Neuronal stem cell (in vitro differentiated cells): ENCODE measurements around the gene NAV2.

ENCODE experiments used
- DNase-seq: peaks from one replicate; pipeline ENCODE4 v3.0.0-alpha.2; 2013; ENCODE audit warnings: low spot score
- H2AFZ ChIP-seq: one replicate; pipeline ENCODE4 v1.6.1; 2013; ENCODE audit warnings: mild to moderate bottlenecking, low read length, inconsistent platforms
- H2AK5ac ChIP-seq: 2 replicates; pipeline ENCODE4 v1.6.1; 2013; ENCODE audit warnings: low read depth, mild to moderate bottlenecking, inconsistent platforms, low read length, moderate library complexity, mixed read lengths
- H2BK120ac ChIP-seq: 2 replicates; pipeline ENCODE4 v1.6.1; 2013; ENCODE audit warnings: low read depth, mild to moderate bottlenecking, inconsistent platforms, low read length, moderate library complexity, mixed read lengths
- H2BK12ac ChIP-seq: one replicate; pipeline ENCODE4 v1.6.1; 2013; ENCODE audit warnings: low read length, inconsistent platforms
- H2BK15ac ChIP-seq: 2 replicates; pipeline ENCODE4 v1.6.1; 2013; ENCODE audit warnings: mild to moderate bottlenecking, low read length, inconsistent platforms, mixed read lengths
- H2BK5ac ChIP-seq: one replicate; pipeline ENCODE4 v1.6.1; 2013; ENCODE audit warnings: inconsistent platforms, mild to moderate bottlenecking, low read length, moderate library complexity
- H3K14ac ChIP-seq: one replicate; pipeline ENCODE4 v1.6.1; 2013; ENCODE audit warnings: low read length, inconsistent platforms
- H3K18ac ChIP-seq: 2 replicates; pipeline ENCODE4 v1.6.1; 2013; ENCODE audit warnings: low read length, inconsistent platforms
- H3K23ac ChIP-seq: 2 replicates; pipeline ENCODE4 v1.6.1; 2013; ENCODE audit warnings: low read depth, mild to moderate bottlenecking, mixed read lengths, low read length, inconsistent platforms; ENCODE audit not compliant: poor library complexity
- H3K27ac ChIP-seq: replicated peaks from 3 replicates; pipeline ENCODE4 v1.5.1; 2013; ENCODE audit warnings: low read length, inconsistent platforms
- H3K27me3 ChIP-seq, 3 experiments: 2 replicates each; pipeline ENCODE4 v1.6.1; 2013; ENCODE audit warnings: low read length in 3 of 3, mild to moderate bottlenecking in 2 of 3, inconsistent platforms in 1 of 3, low read depth in 1 of 3, mixed read lengths in 1 of 3, moderate library complexity in 1 of 3; ENCODE audit not compliant: control insufficient read depth in 3 of 3, insufficient read depth in 3 of 3
- H3K36me3 ChIP-seq, 2 donors: replicated peaks in 1 of 2; 2 replicates each; pipeline ENCODE4 v1.6.1; 2013; ENCODE audit warnings: low read length in 2 of 2; ENCODE audit not compliant: control insufficient read depth in 2 of 2, insufficient read depth in 2 of 2
- H3K4ac ChIP-seq: 2 replicates; pipeline ENCODE4 v1.6.1; 2013; ENCODE audit warnings: inconsistent platforms, mild to moderate bottlenecking, low read length, moderate library complexity
- H3K4me1 ChIP-seq, 2 donors: 1 replicate in 1 of 2; 2 replicates in 1 of 2; pipeline ENCODE4 v1.6.1; 2013; ENCODE audit warnings: low read length in 2 of 2, low read depth in 1 of 2; ENCODE audit not compliant: control insufficient read depth in 2 of 2, insufficient read depth in 1 of 2
- H3K4me2 ChIP-seq: one replicate; pipeline ENCODE4 v1.6.1; 2013; ENCODE audit warnings: mild to moderate bottlenecking, low read length, inconsistent platforms; ENCODE audit not compliant: insufficient read depth, poor library complexity, severe bottlenecking
- H3K4me3 ChIP-seq, 2 donors: 2 replicates each; pipeline ENCODE4 v1.5.1; 2013; ENCODE audit warnings: low read length in 2 of 2, mild to moderate bottlenecking in 2 of 2, inconsistent platforms in 1 of 2, moderate library complexity in 1 of 2
- H3K79me1 ChIP-seq: one replicate; pipeline ENCODE4 v1.6.1; 2013; ENCODE audit warnings: low read depth, mild to moderate bottlenecking, inconsistent platforms, low read length, moderate library complexity
- H3K9ac ChIP-seq: one replicate; pipeline ENCODE4 v1.6.1; 2013; ENCODE audit warnings: mild to moderate bottlenecking, low read depth, low read length, inconsistent platforms; ENCODE audit not compliant: poor library complexity
- H3K9me3 ChIP-seq, 2 donors: replicated peaks in 1 of 2; 2 replicates each; pipeline versions ENCODE3 to v1.6.1; 2013; ENCODE audit warnings: low read length in 2 of 2, mild to moderate bottlenecking in 2 of 2, inconsistent platforms in 1 of 2, low read depth in 1 of 2, mixed read lengths in 1 of 2, moderate library complexity in 1 of 2; ENCODE audit not compliant: control insufficient read depth in 2 of 2, insufficient read depth in 1 of 2
- H4K8ac ChIP-seq: one replicate; pipeline ENCODE4 v1.6.1; 2013; ENCODE audit warnings: low read depth, mild to moderate bottlenecking, inconsistent platforms, low read length, moderate library complexity
- H4K91ac ChIP-seq: one replicate; pipeline ENCODE4 v1.6.1; 2013; ENCODE audit warnings: low read length, low read depth, mild to moderate bottlenecking, inconsistent platforms; ENCODE audit not compliant: poor library complexity
- WGBS, 2 donors: extraction: QIAGEN DNeasy Blood & Tissue Kit; methylation state at CpG; one replicate each; pipeline ENCODE4 v1.1.7; 2013; ENCODE audit warnings: missing lambda C conversion rate in 2 of 2, mixed read lengths in 1 of 2; ENCODE audit not compliant: insufficient read length in 2 of 2, insufficient replicate concordance in 1 of 2; ENCODE audit errors: extremely low coverage in 2 of 2; 5-methylcytosine and 5-hydroxymethylcytosine counted together

NAV2 gene

GRCh38 chr11:19929147-19929546, 216.5 kb downstream of the NAV2 start:
- no peak overlapping the region for H3K4me2 ChIP-seq
- DNase-seq: no peak
- H4K91ac ChIP-seq: no peak overlapping the region
- H3K27ac ChIP-seq: no peak overlapping the region
- H4K8ac ChIP-seq: no peak overlapping the region
- H2AK5ac ChIP-seq: no peak overlapping the region
- no peak overlapping the region for H2BK120ac ChIP-seq
- no peak overlapping the region for H3K18ac ChIP-seq
- H3K23ac ChIP-seq: no peak overlapping the region
- no peak overlapping the region for H3K9ac ChIP-seq
- no peaks in the 10 kb centered on the region for H3K9me3 ChIP-seq
- no peaks in the 10 kb centered on the region for H3K79me1 ChIP-seq
- no CpG with 5 or more reads among the region's 2 CpGs for WGBS, 2 donors
- H2AFZ ChIP-seq: no peak overlapping the region
- peaks cover 0 to 16% of the 10 kb centered on the region in 2 donors for H3K36me3 ChIP-seq
- H2BK15ac ChIP-seq: no peak overlapping the region
- H3K4ac ChIP-seq: no peak overlapping the region
- peaks cover 0 to 13% of the 10 kb centered on the region in 2 donors for H3K4me1 ChIP-seq
- H2BK5ac ChIP-seq: no peak overlapping the region
- H3K27me3 ChIP-seq: no peaks in the 10 kb centered on the region
- H3K4me3 ChIP-seq: no peak overlapping the region
- no peak overlapping the region for H3K14ac ChIP-seq
- H2BK12ac ChIP-seq: no peak overlapping the region

- no peak overlapping the region for H3K14ac ChIP-seq
- H4K91ac ChIP-seq: no peak overlapping the region
- H2AFZ ChIP-seq: no peak overlapping the region
- H3K23ac ChIP-seq: no peak overlapping the region
- no peak overlapping the region for H4K8ac ChIP-seq
- H3K4me1 ChIP-seq: peaks cover 0 to 15% of the 10 kb centered on the region in 2 donors
- no peak overlapping the region for H2BK5ac ChIP-seq
- no CpG with 5 or more reads among the region's 2 CpGs for WGBS, 2 donors
- no peak overlapping the region for H2BK120ac ChIP-seq
- no peak overlapping the region for H3K18ac ChIP-seq
- H2AK5ac ChIP-seq: no peak overlapping the region
- H2BK15ac ChIP-seq: no peak overlapping the region
- H3K27ac ChIP-seq: no peak overlapping the region
- no peaks in the 10 kb centered on the region for H3K9me3 ChIP-seq
- no peak overlapping the region for H3K4me2 ChIP-seq
- H2BK12ac ChIP-seq: no peak overlapping the region
- no peak overlapping the region for H3K4ac ChIP-seq
- H3K4me3 ChIP-seq: no peak overlapping the region
- peaks cover 0 to 19% of the 10 kb centered on the region in 2 donors for H3K36me3 ChIP-seq
- H3K27me3 ChIP-seq: no peaks in the 10 kb centered on the region
- no peak overlapping the region for H3K9ac ChIP-seq
- DNase-seq: no peak
- no peaks in the 10 kb centered on the region for H3K79me1 ChIP-seq
These were observed 217.0 kb downstream of the NAV2 start for GRCh38 chr11:19929655-19930054.

- Histone ChIP-seq H3K18ac (peak overlapping the region; percentile 89), H2AFZ (no peak overlapping the region), H3K4ac (no peak overlapping the region), H3K4me3 (no peak overlapping the region), H3K4me1 (peaks cover 3 to 22% of the 10 kb centered on the region in 2 donors), H2BK15ac (peak overlapping the region; percentile 87), H3K23ac (no peak overlapping the region), H2BK5ac (no peak overlapping the region), H4K91ac (no peak overlapping the region), H3K27me3 (no peaks in the 10 kb centered on the region), H3K36me3 (peaks cover 0 to 26% of the 10 kb centered on the region in 2 donors), H3K9me3 (no peaks in the 10 kb centered on the region), H3K9ac (no peak overlapping the region), H2AK5ac (no peak overlapping the region), H3K14ac (peak overlapping the region; percentile 11), H2BK120ac (peak overlapping the region; percentile 43), H3K27ac (peak overlapping the region; percentile 34), H3K4me2 (no peak overlapping the region), H3K79me1 (no peaks in the 10 kb centered on the region), H4K8ac (no peak overlapping the region), H2BK12ac (no peak overlapping the region)
- WGBS, 2 donors: no CpG with 5 or more reads among the region's 14 CpGs
- DNase-seq: no peak
These were observed 218.6 kb downstream of the NAV2 start for GRCh38 chr11:19931141-19931770.

DNA sequence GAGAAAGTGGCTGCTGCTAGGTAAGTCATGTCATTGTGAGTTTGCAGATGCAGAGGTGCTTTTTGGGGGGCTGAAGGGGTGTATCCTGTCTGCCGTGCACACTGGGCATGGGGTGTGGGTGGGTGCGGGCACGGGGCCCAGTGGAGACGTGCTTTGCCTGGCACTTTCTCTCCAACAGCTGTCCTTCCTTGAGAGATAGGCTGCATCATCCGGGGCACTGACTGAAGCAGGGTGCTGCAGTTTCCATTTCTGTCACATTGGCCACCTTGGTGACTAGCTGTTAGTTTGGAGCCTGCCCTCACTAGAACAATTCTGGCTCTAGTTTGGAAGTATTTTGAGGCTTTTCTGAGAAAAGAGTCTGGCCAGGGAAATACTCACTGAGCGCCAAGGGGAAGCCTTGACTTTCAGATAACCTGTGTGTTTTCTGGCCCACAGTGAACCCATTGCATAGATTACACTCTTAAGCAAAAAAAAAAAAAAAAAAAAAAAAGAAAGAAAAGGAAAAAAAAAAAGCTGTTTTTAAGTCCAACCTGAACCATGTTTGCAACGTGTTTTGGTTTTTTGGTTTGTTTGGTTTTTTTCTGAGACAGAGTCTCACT, 219.2 kb downstream of the NAV2 start:
- Histone ChIP-seq H3K9me3 (no peaks in the 10 kb centered on the region), H2BK15ac (peak overlapping the region; percentile 87), H2BK5ac (no peak overlapping the region), H2BK120ac (peak overlapping the region; percentile 43), H3K4me2 (no peak overlapping the region), H3K9ac (no peak overlapping the region), H4K91ac (no peak overlapping the region), H3K14ac (peak overlapping the region; percentile 11), H3K4ac (no peak overlapping the region), H3K79me1 (no peaks in the 10 kb centered on the region), H3K23ac (no peak overlapping the region), H2BK12ac (peak overlapping the region; percentile 41), H3K27ac (peak overlapping the region; percentile 34), H2AFZ (no peak overlapping the region), H3K4me3 (no peak overlapping the region), H4K8ac (no peak overlapping the region), H3K4me1 (peaks cover 3 to 25% of the 10 kb centered on the region in 2 donors), H3K18ac (peak overlapping the region; percentile 89), H2AK5ac (no peak overlapping the region), H3K27me3 (no peaks in the 10 kb centered on the region), H3K36me3 (peaks cover 0 to 29% of the 10 kb centered on the region in 2 donors)
- DNase-seq: no peak
- no CpG with 5 or more reads among the region's 7 CpGs for WGBS, 2 donors
